Amniotic stem cell (primary cell): ENCODE results near the gene ALX4.

ENCODE experiments used
- DNase-seq: peaks from one replicate; lab custom pipeline; 2025; lab: John Stamatoyannopoulos, UW

ALX4 gene

GRCh38 chr11:44267750-44268613, 42.0 kb downstream of the ALX4 start:
- DNase-seq = no peak

GRCh38 chr11:44267006-44267749, 42.8 kb downstream of the ALX4 start:
- DNase-seq = no peak

- no peak for DNase-seq
Measured at GRCh38 chr11:44266056-44266780, 43.7 kb downstream of the ALX4 start.

GRCh38 chr11:44264761-44265160, 45.2 kb downstream of the ALX4 start:
- DNase-seq = no peak

- DNase-seq = no peak
Measured at GRCh38 chr11:44264438-44264749, 45.5 kb downstream of the ALX4 start.

GRCh38 chr11:44263738-44264437, 46.1 kb downstream of the ALX4 start:
- DNase-seq = no peak

- no peak for DNase-seq
Measured at GRCh38 chr11:44261800-44262591, 47.9 kb downstream of the ALX4 start.

GRCh38 chr11:44260081-44260480, 49.9 kb downstream of the ALX4 start:
- DNase-seq = no peak

GRCh38 chr11:44258839-44259420, 51.0 kb downstream of the ALX4 start:
- no peak for DNase-seq

- DNase-seq = no peak
Measured at GRCh38 chr11:44258190-44258489, 51.8 kb downstream of the ALX4 start.

GRCh38 chr11:44257338-44258189, 52.4 kb downstream of the ALX4 start:
- DNase-seq = no peak

GRCh38 chr11:44256673-44257291, 53.2 kb downstream of the ALX4 start:
- DNase-seq = no peak

GRCh38 chr11:44255406-44256071, 54.4 kb downstream of the ALX4 start:
- no peak for DNase-seq

- no peak for DNase-seq
Measured at GRCh38 chr11:44252999-44253602, 56.8 kb downstream of the ALX4 start.

GRCh38 chr11:44250421-44250820, 59.5 kb downstream of the ALX4 start:
- DNase-seq = no peak

- DNase-seq = no peak
Measured at GRCh38 chr11:44248109-44248508, 61.8 kb downstream of the ALX4 start.

GRCh38 chr11:44247508-44247907, 62.4 kb downstream of the ALX4 start:
- no peak for DNase-seq

GRCh38 chr11:44246726-44247125, 63.2 kb downstream of the ALX4 start:
- DNase-seq = no peak
